GM21390 (cell line): Measurements from ENCODE around the gene DLX1.
"Not testable (repeated sequence)": the region's sequence is repeated elsewhere in the genome, so short reads cannot be mapped to it uniquely, and the experiment has no call there.

Experiments used
- ATAC-seq: cut with Tn5 transposase; IDR thresholded peaks from one replicate; pipeline ENCODE4 v1.9.1; 2021; ENCODE audit not compliant: unreplicated experiment

Gene DLX1

GRCh38 chr2:172063446-172063845, 21.9 kb upstream of the DLX1 start:
- no peak for ATAC-seq

GRCh38 chr2:172065111-172065510, 20.2 kb upstream of the DLX1 start:
- no peak for ATAC-seq

GRCh38 chr2:172066394-172066886, 18.9 kb upstream of the DLX1 start:
- no peak for ATAC-seq

- not testable (repeated sequence) for ATAC-seq
Measured at GRCh38 chr2:172067905-172068304, 17.4 kb upstream of the DLX1 start.

GRCh38 chr2:172070936-172071335, 14.4 kb upstream of the DLX1 start:
- no peak for ATAC-seq

- no peak for ATAC-seq
Measured at GRCh38 chr2:172072303-172072702, 13.0 kb upstream of the DLX1 start.

GRCh38 chr2:172072706-172073105, 12.6 kb upstream of the DLX1 start:
- no peak for ATAC-seq

GRCh38 chr2:172073518-172073917, 11.8 kb upstream of the DLX1 start:
- no peak for ATAC-seq

GRCh38 chr2:172074254-172074653, 11.1 kb upstream of the DLX1 start:
- no peak for ATAC-seq

GRCh38 chr2:172079416-172079815, 5.9 kb upstream of the DLX1 start:
- no peak for ATAC-seq

GRCh38 chr2:172079838-172080640, 5.3 kb upstream of the DLX1 start:
- no peak for ATAC-seq

GRCh38 chr2:172080641-172081220, 4.6 kb upstream of the DLX1 start:
- no peak for ATAC-seq

GRCh38 chr2:172081221-172082022, 3.9 kb upstream of the DLX1 start:
- no peak for ATAC-seq

- no peak for ATAC-seq
Measured at GRCh38 chr2:172082105-172082943, 3.0 kb upstream of the DLX1 start.

- no peak for ATAC-seq
Measured at GRCh38 chr2:172082944-172083627, 2.2 kb upstream of the DLX1 start.

GRCh38 chr2:172083628-172084394, 1.5 kb upstream of the DLX1 start:
- no peak for ATAC-seq

- no peak for ATAC-seq
Measured at GRCh38 chr2:172084395-172084644, 987 bp upstream of the DLX1 start.

GRCh38 chr2:172084645-172085459, 455 bp upstream of the DLX1 start:
- ATAC-seq, result peak; percentile 88
